Gastrocnemius medialis (tissue), 4 donors: ENCODE results near the gene RNU6-1.

ENCODE experiments used
- CTCF ChIP-seq, 5 experiments: fragments of 450-650 bp in 3 of 5; fragments of 200-600 bp in 2 of 5; sonication (generic) in 2 of 5; IDR thresholded peaks in 4 of 5; conservative IDR thresholded peaks in 1 of 5; 1 replicate in 4 of 5; 2 replicates in 1 of 5; pipeline ENCODE4 v1.5.1; 2016 to 2019; ENCODE audit warnings: antibody characterized with exemption in 5 of 5, mild to moderate bottlenecking in 3 of 5, moderate library complexity in 3 of 5
- POLR2A ChIP-seq, 2 donors: fragments of 450-650 bp; IDR thresholded peaks; one replicate each; pipeline ENCODE4 v1.6.1; 2017; ENCODE audit warnings: antibody characterized with exemption in 2 of 2, mild to moderate bottlenecking in 2 of 2, moderate library complexity in 2 of 2

DNA sequence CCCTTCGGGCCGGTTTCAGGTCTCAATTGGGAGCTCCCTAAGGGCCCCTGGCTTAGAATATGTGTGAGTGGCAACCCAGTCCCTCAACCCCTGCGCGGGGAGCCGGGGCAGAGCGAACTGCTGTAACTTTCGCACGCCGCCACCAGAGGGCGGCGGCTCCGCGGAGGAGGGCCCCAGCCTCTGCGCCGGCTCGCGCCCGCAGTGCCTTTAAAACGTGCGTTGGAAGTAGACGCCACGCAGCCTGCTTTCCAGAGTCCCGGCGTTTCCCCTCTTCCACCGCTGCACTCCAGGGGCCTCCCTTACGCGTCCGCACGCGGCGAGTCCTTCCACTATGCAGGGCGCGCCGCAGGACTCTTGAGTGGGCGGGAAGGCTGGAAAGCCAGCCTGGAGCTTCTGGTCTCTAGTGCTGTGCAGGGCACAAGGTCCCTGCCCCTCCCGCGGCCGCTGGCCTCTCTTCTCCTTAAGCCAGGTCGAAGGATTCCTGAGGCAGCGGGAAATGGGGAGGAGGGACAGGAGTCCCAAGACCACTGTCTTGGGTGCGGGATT is 23.7 kb upstream of the RNU6-1 start:
- peak; percentile 91 to 96 (median 94) for TF ChIP-seq CTCF (IDR thresholded peaks at IDR 0.05 in 4 of 5, conservative IDR thresholded peaks at IDR 0.05 in 1 of 5)
- TF ChIP-seq POLR2A (IDR thresholded peaks at IDR 0.05) = no peak
